Pancreas (tissue), 10 donors: ENCODE results near the gene POGZ. TPM values are rescaled to one million over a fixed set of nuclear protein-coding genes. Genes with fewer than 3 reads are reported as not detected.

ENCODE experiments used
- ATAC-seq, 4 donors: fragments of 200-7000 bp; cut with Tn5 transposase; one replicate each; pipeline versions ENCODE4 v1.8.0 to v1.9.1; 2020; ENCODE audit warnings: mild to moderate bottlenecking in 4 of 4, moderate library complexity in 4 of 4
- DNase-seq, 6 donors: peaks; one replicate each; pipeline ENCODE4 v3.0.0-alpha.2; 2020
- FAIRE-seq: peaks from 2 replicates; lab custom pipeline; 2012; peaks lifted over from hg19 to GRCh38; lab: Jason Lieb, UNC
- H3K27ac ChIP-seq, 4 donors: fragments of 200-600 bp; sonication (generic); 1 replicate in 3 of 4; 2 replicates in 1 of 4; pipeline versions ENCODE4 v1.5.0 to v1.8.0; 2020
- H3K27me3 ChIP-seq, 4 donors: fragments of 200-600 bp; one replicate each; pipeline ENCODE4 v1.8.0; 2021
- H3K36me3 ChIP-seq, 3 donors: fragments of 200-600 bp; sonication (generic) in 1 of 3; one replicate each; pipeline versions ENCODE4 v1.5.0 to v1.8.0; 2020 to 2021
- H3K4me1 ChIP-seq, 3 donors: fragments of 200-600 bp; one replicate each; pipeline ENCODE4 v1.8.0; 2021
- H3K4me3 ChIP-seq, 4 donors: fragments of 200-600 bp; sonication (generic) in 2 of 4; one replicate each; pipeline versions ENCODE4 v1.5.0 to v1.8.0; 2020 to 2021
- H3K9me3 ChIP-seq, 4 donors: fragments of 200-600 bp; one replicate each; pipeline ENCODE4 v1.8.0; 2021
- CTCF ChIP-seq, 4 donors: fragments of 200-600 bp; sonication (generic) in 3 of 4; IDR thresholded peaks; one replicate each; pipeline versions ENCODE4 v1.5.0 to v1.8.0; 2021; ENCODE audit warnings: antibody characterized with exemption in 4 of 4
- WGBS, 2 donors: extraction: QIAGEN DNeasy Blood & Tissue Kit; methylation state at CpG; one replicate each; pipeline ENCODE4 v1.1.7; 2013; 5-methylcytosine and 5-hydroxymethylcytosine counted together
- intact Hi-C, 3 donors: fragments of 100-400 bp; cut with DNase I; formaldehyde crosslinking; loops; one replicate each; pipeline versions ENCODE4 v1.11.1 to v1.14.2; 2022
- polyA plus RNA-seq, 2 donors: library from polyadenylated mRNA; stranded (reverse); fragments of 200-250 nt; gene quantifications; one replicate each; pipeline ENCODE4 v1.2.3, GENCODE V29; 2013
- total RNA-seq, 6 donors: library from RNA; stranded (reverse); fragmentation: NEBNext Ultra II Directional in 4 of 6; extraction: Animal tissue kit (Norgen Biotek cat#: 25700) in 4 of 6; gene quantifications; one replicate each; pipeline versions ENCODE4 v1.2.1 to v1.2.4, GENCODE V29; 2021 to 2023
- donor health status: healthy with polysubstance abuse.
- donor health status: DM: no; HTN: no; CAD: no; lungs with moderate emphysema.
- donor health status: DM: no; HTN: no; CAD: no.
- donor health status: control.
- donor health status: control.
- donor health status: Bipolar disorder and iron deficiency.
- donor health status: DM: yes; HTN: yes; CAD: no.
- donor health status: DM: no; HTN: no; CAD: no.
- donor health status: DM: no; HTN: no; CAD: no.
- donor health status: DM: yes; HTN: yes; CAD: no.

POGZ gene
- total and polyA plus RNA-seq, 8 donors = 24.5 to 61.0 (median 32.4) TPM

GRCh38 chr1:151356696-151357095 is 102.6 kb downstream of the POGZ start:
- FAIRE-seq = no peak
- Histone ChIP-seq H3K9me3 (no peaks in the 10 kb centered on the region), H3K4me3 (no peak overlapping the region), H3K27me3 (no peaks in the 10 kb centered on the region), H3K36me3 (no peaks in the 10 kb centered on the region), H3K27ac (no peak overlapping the region), H3K4me1 (no peaks in the 10 kb centered on the region)
- no peak for ATAC-seq
- intact Hi-C loops = no loop called here
- 39 to 49% methylated on average over 2 of the region's 2 CpGs for WGBS, 2 donors
- TF ChIP-seq CTCF (IDR thresholded peaks at IDR 0.05) = no peak
- DNase-seq = no peak

Other genes with a start within 250 kb of the POGZ start
- 10 to 100 TPM; 53.7 to 83.6 (median 74.9) TPM for gene PSMD4, start 204.8 kb downstream of the POGZ start, total RNA-seq
- gene PSMD4, start 204.8 kb downstream of the POGZ start, polyA plus RNA-seq = 100 to 1,000 TPM in 1 of 2 donors, 10 to 100 TPM in 1; 95.0 to 104 TPM
- 10 to 100 TPM; 14.8 to 23.4 (median 17.2) TPM for gene ZNF687, start 177.2 kb downstream of the POGZ start, total RNA-seq
- gene ZNF687, start 177.2 kb downstream of the POGZ start, polyA plus RNA-seq = 10 to 100 TPM in 1 of 2 donors, 1 to 10 TPM in 1; 9.8 to 14.3 TPM
- gene PI4KB, start 132.1 kb downstream of the POGZ start, total RNA-seq = 10 to 100 TPM; 20.0 to 36.5 (median 24.1) TPM
- 10 to 100 TPM; 33.3 to 44.2 TPM for gene PI4KB, start 132.1 kb downstream of the POGZ start, polyA plus RNA-seq
- 10 to 100 TPM in 3 of 6 donors, 1 to 10 TPM in 3; 5.6 to 34.2 (median 8.6) TPM for gene RFX5, start 112.2 kb downstream of the POGZ start, total RNA-seq
- gene RFX5, start 112.2 kb downstream of the POGZ start, polyA plus RNA-seq = 1 to 10 TPM; 8.6 to 9.5 TPM
- 10 to 100 TPM; 13.1 to 36.8 (median 25.2) TPM for gene SELENBP1, start 86.8 kb downstream of the POGZ start, total RNA-seq
- gene SELENBP1, start 86.8 kb downstream of the POGZ start, polyA plus RNA-seq = 10 to 100 TPM; 53.6 to 93.0 TPM
- 100 to 1,000 TPM in 3 of 6 donors, 10 to 100 TPM in 3; 61.9 to 106 (median 90.5) TPM for gene PSMB4, start 59.9 kb downstream of the POGZ start, total RNA-seq
- 100 to 1,000 TPM; 172 to 217 TPM for gene PSMB4, start 59.9 kb downstream of the POGZ start, polyA plus RNA-seq
- gene CGN, start 51.9 kb upstream of the POGZ start, total RNA-seq = 10 to 100 TPM; 26.9 to 47.5 (median 35.8) TPM
- 10 to 100 TPM; 40.6 to 63.2 TPM for gene CGN, start 51.9 kb upstream of the POGZ start, polyA plus RNA-seq
- 10 to 100 TPM in 5 of 6 donors, 1 to 10 TPM in 1; 8.2 to 16.1 (median 11.6) TPM for gene TUFT1, start 80.8 kb upstream of the POGZ start, total RNA-seq
- 1 to 10 TPM; 7.1 to 8.5 TPM for gene TUFT1, start 80.8 kb upstream of the POGZ start, polyA plus RNA-seq
- gene SNX27, start 152.6 kb upstream of the POGZ start, total RNA-seq = 10 to 100 TPM; 10.2 to 23.4 (median 13.0) TPM
- 1 to 10 TPM; 5.9 to 6.5 TPM for gene SNX27, start 152.6 kb upstream of the POGZ start, polyA plus RNA-seq